GM12878 (cell line): ENCODE data around the gene TMEM217. TPM values are rescaled to one million over a fixed set of nuclear protein-coding genes. Genes with fewer than 3 reads are reported as not detected.

Experiments used
- HDAC6 ChIP-seq: fragments of 200-600 bp; sonication (generic); IDR thresholded peaks from one replicate; pipeline ENCODE4 v1.8.0; 2017; ENCODE audit warnings: antibody characterized with exemption; ENCODE audit not compliant: unreplicated experiment
- MYC ChIP-seq: IDR thresholded peaks from 2 replicates; pipeline ENCODE4 v1.6.1; 2011; ENCODE audit warnings: mild to moderate bottlenecking, low read length, moderate library complexity, inconsistent platforms; ENCODE audit not compliant: insufficient read depth, insufficient replicate concordance, insufficient read length, severe bottlenecking
- NFXL1 ChIP-seq: fragments of 450-650 bp; IDR thresholded peaks from 2 replicates; pipeline ENCODE4 v1.6.1; 2017; ENCODE audit warnings: antibody characterized with exemption, mild to moderate bottlenecking, borderline replicate concordance
- RAD21 ChIP-seq: IDR thresholded peaks from 2 replicates; pipeline ENCODE4 v1.6.1; 2011; ENCODE audit warnings: mild to moderate bottlenecking, low read depth, low read length, moderate library complexity; ENCODE audit not compliant: insufficient read depth
- ZBTB40 ChIP-seq: fragments of 450-650 bp; IDR thresholded peaks from 2 replicates; pipeline ENCODE4 v1.6.1; 2016; ENCODE audit warnings: mild to moderate bottlenecking, moderate library complexity, borderline replicate concordance
- polyA plus RNA-seq, 11 experiments: library from polyadenylated mRNA; depleted of rRNA in 4 of 11; unstranded in 6 of 11; stranded (reverse) in 5 of 11; fragments of >200 nt; fragmentation: Nextera tagmentation in 4 of 11; fragmentation: Illumina TruSeq in 1 of 11; extraction: Ambion mirVana in 4 of 11; extraction: Trizol in 1 of 11; gene quantifications; 1 replicate in 1 of 11; 2 replicates in 10 of 11; pipeline versions ENCODE4 v1.2.1 to v1.2.3, GENCODE V29; 2011 to 2016; ENCODE audit warnings: inconsistent platforms in 2 of 11, missing spikeins in 2 of 11, low read depth in 1 of 11
- total RNA-seq, 4 experiments: library from RNA; depleted of rRNA in 3 of 4; stranded (reverse); fragments of >200 nt in 3 of 4; fragmentation: Illumina TruSeq in 1 of 4; extraction: Trizol in 1 of 4; gene quantifications; 2 replicates each; pipeline versions ENCODE4 v1.2.1 to v1.2.3, GENCODE V29; 2013 to 2021
- TF ChIP-seq, protein P1 (sequence below): IDR thresholded peaks from 2 replicates; pipeline ENCODE4 v1.6.1; 2011; ENCODE audit warnings: low read depth, low read length, improper control_type of control experiment, borderline replicate concordance

Gene TMEM217
- total and polyA plus RNA-seq, 10 of the 15 experiments (the other 5 are each of a cell fraction or from before 2014, with no cell fraction given): 1.3 to 4.5 (median 2.3) TPM

DNA sequence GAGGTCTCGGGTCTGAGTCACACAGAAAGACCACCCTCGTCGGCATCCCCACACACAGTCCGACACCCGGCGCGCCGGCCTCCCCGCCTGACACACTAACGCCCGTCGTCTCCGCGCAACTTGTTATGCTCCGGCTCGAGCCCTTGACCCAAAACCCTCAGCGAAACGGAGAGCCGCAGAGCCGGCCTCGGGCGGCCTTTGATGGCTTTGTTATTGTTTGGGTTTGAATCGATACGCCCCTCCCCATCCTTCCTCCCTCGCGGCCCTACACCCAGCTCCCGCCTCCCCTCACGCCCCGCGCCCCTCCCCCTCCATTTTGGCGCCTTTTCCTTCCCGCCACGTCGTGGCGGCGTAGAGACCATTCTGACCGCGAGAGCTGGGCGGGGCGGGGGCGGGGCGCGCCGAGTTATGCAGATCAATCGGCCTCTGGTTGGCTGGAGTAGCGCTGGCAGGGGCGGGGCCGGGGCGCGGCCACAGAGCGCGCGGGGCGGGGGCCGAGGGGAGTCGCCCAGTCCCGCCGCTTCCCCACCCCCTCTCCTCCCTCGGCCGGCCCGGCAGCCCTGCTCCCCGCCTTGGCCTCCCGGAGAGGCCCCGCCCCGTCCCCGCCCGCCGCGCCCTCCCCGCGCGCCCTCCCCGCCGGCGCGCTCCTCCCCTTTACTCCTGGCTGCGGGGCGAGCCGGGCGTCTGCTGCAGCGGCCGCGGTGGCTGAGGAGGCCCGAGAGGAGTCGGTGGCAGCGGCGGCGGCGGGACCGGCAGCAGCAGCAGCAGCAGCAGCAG lies 88.3 kb downstream of the TMEM217 start, which contains the start of gene PIM1 (continued):
- TF ChIP-seq RAD21 (no peak), MYC (no peak), HDAC6 (no peak), NFXL1 (no peak), ZBTB40 (no peak)
- TF ChIP-seq, protein P1, sequence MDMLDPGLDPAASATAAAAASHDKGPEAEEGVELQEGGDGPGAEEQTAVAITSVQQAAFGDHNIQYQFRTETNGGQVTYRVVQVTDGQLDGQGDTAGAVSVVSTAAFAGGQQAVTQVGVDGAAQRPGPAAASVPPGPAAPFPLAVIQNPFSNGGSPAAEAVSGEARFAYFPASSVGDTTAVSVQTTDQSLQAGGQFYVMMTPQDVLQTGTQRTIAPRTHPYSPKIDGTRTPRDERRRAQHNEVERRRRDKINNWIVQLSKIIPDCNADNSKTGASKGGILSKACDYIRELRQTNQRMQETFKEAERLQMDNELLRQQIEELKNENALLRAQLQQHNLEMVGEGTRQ: no peak
